OCI-M1 (cell line): ENCODE results near the gene LRRC32.
A peak's percentile ranks its signal among the peaks of the same experiment; 100 is the strongest.

Source experiments
- DNase-seq: peaks from one replicate; lab custom pipeline; 2025; lab: John Stamatoyannopoulos, UW

The LRRC32 gene

DNA sequence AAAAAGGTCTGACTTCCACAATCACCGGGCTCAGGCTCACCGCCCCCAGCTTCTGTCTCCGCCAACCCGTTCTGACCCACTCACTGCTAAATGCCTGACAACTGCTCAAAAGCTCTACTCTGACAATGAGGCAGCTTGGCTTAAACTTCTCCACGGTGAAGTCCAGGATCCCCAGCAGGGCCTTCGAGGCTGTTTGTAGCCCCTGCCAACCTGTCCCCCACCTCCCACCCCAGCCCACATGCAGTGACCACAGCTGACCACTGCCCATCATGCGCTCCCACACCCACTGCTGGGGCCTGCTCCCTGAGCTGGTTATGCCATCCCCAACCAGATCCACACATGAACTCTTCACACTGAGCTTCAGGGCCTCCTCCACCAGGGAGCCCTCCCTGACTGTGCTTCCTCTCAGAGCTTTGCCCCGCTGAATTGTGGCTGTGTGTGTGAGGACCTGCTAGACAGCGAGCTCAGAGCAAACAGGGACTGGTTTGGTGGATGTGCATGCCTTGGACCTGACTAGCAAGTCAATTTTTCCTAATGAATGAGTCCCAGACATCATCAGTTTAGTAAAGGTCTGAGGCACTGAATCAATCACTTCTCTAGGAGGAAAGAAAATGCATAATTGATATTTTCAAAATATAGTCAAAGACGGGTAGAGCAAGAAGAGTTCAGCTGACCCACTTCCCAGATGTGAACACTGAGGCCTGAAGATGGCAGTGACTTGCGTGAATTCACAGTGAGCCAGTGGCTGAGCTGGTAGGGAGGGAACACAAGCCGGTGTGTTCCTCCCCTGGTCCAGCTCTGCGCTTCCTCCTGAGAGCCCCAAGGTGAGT lies 7.7 kb downstream of the LRRC32 start:
- no peak for DNase-seq

GRCh38 chr11:76661834-76662434 lies 8.6 kb downstream of the LRRC32 start:
- DNase-seq = no peak

GRCh38 chr11:76661306-76661751 lies 9.2 kb downstream of the LRRC32 start:
- no peak for DNase-seq

DNA sequence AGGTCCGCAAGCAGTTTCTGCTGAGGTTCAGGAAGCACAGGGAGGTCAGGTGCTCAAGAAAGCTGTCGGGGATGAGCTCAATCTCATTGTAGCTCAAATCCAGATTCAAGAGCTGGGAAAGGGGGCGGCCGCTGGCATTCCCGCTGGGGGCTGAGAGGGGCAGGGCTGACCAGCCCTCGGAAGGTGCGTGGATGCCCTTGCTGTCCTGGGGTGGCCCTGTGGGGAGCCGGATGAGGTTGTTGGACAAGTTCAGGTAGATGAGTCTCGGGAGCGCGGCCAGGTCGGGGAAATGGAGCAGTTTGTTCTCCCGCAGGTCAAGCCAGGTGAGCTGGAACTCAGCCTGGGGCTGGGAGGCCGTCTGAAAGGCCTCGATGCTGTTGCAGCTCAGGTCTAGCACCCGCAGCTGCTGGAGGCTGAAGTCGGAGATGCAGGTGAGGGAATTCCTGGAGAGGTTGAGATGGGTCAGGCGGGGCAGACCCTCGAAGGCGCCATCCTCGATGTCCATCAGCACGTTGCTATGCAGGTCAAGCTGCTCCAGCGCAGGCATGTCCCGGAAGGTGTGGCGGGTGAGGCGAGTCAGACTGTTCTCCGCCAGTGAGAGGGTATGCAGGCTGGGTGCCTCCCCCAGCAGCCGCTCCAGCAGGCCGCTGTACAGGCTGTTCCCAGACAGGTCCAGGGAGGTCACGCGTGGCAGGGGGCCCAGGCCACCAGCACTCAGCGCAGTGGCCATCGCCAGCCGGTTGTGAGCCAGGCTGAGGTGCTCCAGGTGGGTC lies 9.8 kb downstream of the LRRC32 start:
- no peak for DNase-seq

GRCh38 chr11:76659672-76660532 lies 10.6 kb downstream of the LRRC32 start:
- DNase-seq = no peak

DNA sequence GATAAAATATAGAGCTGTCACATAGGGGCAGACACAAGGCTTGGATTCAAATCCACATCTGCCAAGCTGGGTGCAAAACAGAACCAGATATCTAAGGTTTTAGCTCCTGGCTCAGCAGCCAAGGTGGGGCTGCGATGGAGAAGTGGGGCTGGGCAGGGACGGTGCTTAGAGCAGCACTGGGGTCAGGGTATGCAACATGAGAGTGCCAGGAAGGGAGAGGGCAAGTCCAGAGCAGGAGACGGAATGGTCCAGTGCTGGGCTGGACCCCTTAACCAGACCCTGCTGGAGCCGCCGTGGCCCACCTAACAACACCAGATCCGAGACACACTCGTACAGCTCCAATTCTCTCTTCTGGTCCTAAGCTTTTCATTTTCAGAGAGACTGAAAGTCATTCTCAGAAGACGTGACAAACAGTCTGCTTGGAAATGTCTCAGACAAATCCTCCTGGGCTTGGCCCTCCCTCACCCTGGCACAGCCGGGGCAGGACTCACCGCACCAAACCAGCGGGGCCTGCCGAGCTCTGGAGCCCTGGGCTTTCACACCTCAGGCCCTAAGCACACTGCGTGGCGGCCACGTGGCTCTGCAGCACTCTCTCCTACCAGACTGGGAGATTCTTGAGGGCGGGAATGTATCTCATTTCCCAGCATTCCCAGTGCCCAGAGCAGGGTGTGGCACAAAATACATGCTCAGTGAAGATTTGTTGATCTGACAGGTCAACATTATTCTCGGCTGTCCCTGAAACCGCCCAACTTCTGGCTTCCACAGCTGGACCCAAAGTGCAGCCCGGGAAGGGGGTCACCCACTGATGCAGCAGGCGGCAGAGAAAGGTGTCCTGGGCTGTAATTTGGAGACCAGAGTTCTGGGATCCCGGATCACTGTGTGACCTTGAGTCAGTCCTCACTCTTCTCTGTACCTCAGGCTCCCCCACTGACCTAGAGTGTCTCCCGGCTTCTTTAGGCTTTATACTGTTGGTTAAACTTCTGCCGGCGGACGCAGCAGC lies 11.6 kb downstream of the LRRC32 start:
- DNase-seq = no peak

- DNase-seq = no peak
Observed at GRCh38 chr11:76658231-76658630, 12.3 kb downstream of the LRRC32 start.

GRCh38 chr11:76657187-76658170 lies 13.1 kb downstream of the LRRC32 start:
- no peak for DNase-seq

- no peak for DNase-seq
Observed at GRCh38 chr11:76656571-76657081, 13.9 kb downstream of the LRRC32 start.

DNA sequence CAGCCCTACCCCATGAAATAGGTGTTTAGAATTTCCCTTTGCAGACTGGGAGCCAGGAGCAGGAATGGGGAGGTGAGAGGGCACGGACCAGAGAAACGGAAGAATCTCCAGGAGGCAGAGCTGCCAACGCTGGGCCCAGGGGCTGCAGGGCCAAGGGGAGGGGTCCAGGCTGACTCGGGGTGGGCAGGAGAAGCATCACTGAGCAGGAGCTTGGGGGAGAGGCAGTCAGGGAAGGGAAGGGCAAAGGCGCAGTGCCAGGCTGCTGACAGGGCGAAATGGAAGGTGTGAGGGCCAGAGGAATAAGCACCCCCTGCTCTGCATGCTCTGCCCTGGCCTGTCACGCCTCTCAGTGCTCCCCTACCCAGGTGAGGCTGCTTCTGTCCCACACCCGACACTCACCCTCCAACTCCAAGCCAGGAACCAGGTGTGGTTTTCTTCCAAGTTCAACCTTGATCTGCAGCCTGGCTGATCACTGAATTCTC lies 14.5 kb downstream of the LRRC32 start:
- no peak for DNase-seq

GRCh38 chr11:76655501-76656049 lies 15.0 kb downstream of the LRRC32 start:
- no peak for DNase-seq

DNA sequence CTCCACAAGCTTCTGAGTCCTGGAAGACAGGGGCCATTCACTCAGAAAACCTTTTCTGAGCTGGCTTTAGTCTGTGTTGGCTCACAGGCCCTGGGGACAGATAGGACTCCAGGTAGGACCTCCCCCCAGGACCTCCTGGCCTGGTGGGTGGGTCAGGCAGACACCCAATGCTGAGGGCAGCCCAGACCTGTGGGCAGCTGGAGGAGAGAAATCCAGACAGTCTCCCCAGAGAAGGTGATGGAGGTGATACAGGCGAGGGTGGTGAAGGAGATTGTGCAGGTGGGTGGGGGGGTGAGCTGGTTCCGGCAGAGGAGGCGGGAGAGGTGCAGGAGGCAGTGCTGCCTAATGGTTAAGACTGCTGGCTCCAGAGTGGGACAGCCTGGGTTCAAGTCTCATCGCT lies 15.6 kb downstream of the LRRC32 start:
- no peak for DNase-seq

- peak; percentile 96 for DNase-seq
Observed at GRCh38 chr11:76654298-76654851, 16.2 kb downstream of the LRRC32 start.

GRCh38 chr11:76653674-76654284 lies 16.8 kb downstream of the LRRC32 start:
- DNase-seq = no peak

- DNase-seq = no peak
Observed at GRCh38 chr11:76653012-76653673, 17.4 kb downstream of the LRRC32 start.

- DNase-seq = no peak
Observed at GRCh38 chr11:76649851-76650372, 20.6 kb downstream of the LRRC32 start.

- DNase-seq = no peak
Observed at GRCh38 chr11:76649011-76649410, 21.5 kb downstream of the LRRC32 start.
